NCI-H1694 (cell line): ENCODE results near the gene PLCB1.

Experiments used
- DNase-seq: peaks from one replicate; lab custom pipeline; 2025; lab: John Stamatoyannopoulos, UW

Gene PLCB1

DNA sequence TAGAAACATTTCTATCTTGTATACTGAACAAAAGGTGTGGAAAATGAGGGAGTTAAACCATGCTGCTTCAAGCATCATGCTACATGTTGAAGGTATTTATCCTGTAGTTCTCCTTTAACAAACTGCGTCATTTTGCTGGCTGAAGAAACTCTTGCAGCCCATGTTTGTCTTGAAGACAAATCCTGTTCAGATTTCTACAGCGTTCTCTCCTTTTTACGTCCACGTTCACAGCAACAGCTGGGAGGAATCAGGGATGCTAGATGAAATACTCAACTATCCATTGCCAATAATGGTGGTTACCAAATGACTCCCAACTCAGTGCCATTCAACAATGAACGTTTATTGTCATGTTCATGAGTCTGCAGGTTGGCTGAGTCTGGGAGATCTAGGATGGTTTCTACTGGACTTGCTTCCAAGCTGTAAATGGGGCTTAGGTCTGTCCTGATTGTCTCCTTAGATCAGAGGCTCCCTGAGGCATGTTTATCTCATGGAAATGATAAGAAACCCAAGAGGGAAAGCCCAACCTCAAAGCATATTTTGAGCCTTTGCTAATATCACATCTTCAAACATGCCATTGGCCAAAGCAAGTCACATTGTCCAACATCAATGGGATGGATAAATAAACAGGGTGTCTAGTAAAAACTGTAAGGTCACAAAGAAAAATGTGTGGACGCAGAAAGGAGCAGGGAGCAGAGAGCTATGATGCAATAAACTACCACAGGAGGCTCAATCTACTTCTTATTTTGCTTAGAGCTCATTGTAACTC, 2.7 kb upstream of the PLCB1 start:
- DNase-seq: no peak

DNA sequence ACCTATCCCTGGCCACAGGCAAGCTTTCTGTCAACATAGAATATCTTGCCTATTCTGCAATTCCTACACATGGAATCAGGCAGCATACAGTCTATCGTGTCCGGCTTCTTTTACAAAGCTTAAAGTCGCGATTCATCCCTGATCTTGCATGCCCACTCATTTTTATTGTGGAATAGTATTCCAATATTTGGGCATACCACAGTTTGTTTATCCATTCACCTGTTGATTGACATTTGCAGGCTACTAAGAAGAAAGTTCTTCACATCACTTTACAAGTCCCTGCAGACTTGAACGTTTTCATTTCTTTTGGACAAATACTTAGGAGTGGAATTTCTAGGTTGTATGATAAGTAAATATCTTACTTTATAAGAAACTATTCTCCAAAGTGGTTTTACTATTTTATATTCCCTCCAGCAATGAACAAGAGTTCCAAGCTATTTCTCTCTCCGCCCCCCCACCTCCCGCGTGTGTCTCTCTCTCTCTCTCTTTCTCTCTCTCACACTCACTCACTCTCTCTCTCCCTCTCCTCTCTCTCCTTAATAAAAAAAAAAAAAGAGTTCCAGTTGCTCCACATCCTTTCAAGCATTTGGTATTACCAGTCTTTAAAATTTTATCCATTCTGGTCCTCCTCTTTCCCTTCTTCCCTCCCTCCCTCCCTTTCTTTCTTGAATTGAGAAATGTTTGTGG, 1.1 kb upstream of the PLCB1 start:
- DNase-seq: no peak

DNA sequence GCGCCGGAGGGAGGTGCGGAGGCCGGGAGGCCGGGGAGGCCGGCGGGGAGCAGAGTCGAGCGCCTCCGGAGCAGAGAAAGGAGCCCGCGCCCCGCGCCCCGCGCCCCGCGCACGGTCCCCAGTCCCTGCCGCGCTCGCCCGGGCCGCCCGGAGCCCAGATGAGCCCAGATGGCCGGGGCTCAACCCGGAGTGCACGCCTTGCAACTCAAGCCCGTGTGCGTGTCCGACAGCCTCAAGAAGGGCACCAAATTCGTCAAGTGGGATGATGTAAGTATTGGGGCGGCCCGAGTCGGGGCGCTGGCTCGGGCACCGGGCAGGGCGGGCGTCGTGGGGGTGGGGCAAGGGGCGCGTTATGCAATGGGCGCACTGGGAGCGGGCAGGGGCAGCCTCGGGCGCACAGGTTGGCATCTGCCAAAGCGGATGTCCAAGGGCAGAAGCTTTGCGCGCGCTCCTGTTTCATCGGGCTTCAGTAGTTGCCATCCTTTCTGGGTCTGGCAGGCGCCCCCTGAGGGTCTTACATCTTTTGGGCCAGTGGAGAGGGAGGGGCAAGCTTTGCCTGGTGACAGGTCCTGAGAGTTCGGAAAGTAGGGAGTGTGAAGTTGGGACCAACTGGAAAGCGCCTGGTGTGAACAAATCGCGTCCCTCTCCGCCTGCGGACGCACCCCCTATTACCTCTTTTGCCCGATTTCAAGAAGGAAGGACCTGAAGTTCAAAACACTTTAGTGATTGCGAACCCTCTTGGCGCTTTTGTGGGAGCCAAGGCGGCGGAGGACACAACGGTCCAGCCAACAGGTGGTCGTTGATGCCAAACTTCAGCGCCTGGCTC, 631 bp downstream of the PLCB1 start:
- DNase-seq: no peak

DNA sequence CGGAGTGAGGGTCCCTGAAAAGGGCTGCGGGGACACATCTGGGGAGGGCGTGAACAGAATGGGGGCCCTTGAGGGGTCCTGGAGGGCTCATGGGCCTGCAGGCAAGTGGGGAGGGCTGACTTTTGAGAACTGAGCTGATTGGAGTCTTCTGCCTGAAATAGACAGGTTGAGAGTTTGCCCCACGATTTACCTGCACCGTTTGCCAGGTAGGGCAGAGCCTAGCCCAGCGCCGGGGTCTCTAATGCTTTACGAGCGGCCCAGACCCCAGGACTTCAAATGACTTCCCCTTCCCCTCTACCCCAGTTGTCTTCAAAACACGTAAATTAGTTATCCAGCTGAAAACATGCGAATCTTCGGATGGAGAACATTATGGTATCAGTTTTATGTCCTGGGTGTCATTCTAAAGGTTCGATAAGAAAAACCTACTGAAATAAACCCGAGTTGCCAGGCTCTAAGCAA, 1.3 kb downstream of the PLCB1 start:
- no peak for DNase-seq

DNA sequence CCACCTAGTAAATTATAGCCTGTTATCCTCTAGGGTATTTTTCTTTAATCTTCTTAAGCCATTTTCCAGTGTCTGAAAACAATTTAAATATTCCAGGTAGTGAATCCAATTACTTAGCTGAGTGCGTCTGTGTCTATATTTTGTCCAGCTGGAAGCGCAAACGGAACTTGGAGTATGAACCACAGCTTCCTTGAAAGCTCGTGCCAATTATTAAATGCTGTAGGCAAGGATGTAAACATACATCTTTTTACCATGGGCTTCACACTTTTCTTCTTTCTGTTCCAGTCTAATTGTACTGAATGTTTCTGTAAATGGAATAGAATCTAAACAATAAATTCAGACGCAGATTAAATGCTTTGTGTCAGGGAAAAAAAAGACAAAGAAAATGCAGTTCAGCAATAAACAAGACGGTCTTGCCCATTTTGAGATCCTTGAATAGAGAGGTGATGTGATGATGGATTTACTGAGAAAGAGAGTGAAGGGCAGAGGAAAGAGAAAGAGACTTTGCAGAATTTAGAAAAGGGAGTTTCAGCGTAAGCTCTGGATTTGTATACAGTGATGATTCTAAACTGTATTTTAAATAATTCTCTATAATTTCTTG, 1.9 kb downstream of the PLCB1 start:
- no peak for DNase-seq

DNA sequence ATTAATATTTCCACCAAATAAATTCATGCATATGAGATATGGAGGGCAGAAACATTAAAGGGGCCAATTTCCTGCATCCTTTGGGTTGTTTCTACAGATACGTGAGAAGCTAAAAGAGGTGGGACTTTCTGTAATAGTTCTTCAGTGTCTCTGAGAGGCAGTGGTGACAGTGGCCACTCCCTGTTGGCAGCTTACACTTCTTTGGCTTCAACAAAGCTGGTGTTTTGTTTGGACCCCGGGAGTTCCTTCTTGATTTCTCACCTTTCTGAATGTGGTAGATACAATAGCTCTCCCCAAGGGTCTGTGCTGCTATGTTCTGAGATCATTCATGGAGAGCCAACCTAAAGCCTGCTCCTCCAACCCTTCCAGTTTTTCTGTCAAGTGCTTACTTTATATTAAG, 7.8 kb downstream of the PLCB1 start:
- DNase-seq: no peak

DNA sequence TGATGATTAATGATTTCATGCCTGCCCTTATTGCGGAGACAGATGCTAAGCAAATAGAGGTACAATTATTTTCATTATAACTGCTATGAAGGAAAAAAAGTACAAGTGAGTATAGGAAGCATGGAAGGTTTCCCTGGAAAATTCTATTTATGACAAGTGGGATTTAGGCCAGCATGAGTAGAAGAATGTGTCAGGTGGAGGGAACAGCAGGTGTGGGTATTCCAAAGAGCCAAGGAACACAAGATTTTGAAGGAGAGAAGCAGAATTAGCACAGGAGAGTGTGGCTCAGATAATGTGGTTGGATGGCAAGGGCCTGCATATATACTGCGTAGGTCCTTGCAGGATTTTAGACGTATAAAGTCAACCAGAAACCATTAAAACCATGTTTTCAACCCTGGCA, 11.4 kb downstream of the PLCB1 start:
- no peak for DNase-seq

DNA sequence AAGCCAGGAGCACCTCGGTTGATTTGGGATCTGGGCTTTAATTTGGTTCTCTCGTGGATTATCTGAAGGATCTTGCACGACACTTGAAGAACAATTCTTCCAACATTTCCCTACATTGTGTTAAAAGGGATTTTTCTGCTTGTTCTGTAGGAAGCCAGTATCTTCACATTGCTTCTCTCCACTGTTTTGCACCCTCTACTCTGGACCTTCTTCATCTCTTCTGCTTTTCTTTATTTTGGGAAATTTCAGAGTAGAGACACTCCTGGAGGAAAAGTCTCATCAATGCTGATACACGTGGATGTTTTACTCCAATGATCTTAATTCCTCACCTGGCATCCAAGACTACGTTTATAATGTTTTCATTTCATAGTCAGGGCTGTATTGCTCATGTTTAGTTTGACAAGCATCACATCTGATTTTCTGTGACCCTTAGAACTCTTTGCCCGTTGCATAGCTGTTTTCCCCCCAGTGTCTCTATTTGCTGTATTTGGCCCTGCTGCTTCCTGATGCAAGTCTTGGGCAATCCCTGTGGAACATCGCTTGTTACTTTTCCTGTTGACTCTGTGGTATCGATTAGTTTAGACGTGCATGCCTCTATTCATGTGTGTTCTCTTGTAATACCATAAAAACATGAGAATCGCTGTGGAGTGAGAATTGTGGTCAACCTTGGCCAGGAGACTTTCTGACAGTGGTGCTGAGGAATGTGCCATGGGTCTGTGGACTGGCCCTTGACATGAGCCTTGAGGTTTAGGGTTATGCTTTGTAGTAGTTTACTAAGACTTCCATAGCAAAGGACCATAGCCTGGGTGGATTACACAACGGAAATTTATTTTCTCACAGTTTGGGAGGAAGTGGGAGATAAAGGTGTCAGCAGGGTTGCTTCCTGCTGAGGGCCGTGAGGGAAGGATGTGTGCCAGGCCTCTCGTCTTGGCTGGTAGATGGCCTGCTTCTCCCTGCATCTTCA, 12.5 kb downstream of the PLCB1 start:
- DNase-seq: no peak

DNA sequence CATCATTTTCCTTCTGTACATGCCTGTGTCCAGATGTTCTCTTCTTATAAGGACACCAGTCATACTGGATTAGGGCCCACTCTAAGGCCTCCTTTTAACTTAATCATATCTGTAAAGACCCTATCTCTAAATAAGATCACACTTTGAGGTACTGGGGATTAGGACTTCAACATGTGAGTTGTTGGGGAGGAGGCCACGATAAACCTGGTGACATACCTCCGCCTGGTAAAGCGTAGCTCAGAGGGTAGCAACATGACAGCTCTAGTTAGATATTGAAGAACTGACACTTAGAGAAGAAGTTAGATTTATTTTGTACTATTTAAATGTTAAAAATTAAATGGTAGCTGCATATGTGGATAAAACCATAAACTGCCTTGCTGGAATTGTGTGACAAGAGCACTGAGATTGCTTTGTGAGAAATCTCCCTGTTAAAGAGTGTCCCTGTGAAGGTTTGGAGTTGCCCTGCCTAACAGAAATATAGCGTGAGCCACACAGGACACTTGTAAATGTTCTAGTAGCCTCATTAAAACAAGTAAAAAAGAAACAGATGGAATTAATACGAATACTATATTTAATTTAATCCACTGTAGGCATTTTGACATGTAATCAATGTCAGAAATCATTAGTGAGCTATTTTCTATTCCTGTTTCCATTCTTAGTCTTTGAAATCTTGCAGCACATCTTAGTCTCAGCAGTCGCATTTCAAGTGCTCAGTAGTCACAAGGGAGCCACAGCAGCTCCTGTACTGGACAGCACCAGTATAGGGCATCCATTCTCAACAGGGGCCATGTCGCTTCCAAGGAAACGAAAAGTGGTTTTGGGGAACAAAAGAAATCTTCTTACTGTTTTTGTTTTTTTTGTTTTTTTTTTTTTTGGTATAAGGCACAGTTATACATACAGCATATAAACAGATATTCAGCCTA, 13.4 kb downstream of the PLCB1 start:
- no peak for DNase-seq

DNA sequence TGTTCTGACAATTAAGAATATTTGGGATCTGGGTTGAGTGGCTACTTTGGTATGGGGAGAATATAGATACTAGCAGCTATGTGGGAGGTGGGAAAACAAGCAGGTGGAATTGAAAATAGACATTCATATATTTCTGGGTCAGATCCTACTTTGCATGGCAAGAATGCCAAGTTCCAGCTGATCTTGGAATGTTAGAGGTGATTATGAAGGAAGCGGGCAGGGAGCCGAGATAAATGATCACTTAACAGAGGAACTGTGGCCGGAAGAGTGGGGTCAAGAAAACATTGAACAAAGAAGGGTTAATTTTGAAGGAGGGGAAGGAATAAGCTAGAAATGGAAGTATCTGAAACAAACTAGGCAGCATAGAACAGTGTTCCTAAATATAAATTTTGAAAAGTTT, 15.4 kb downstream of the PLCB1 start:
- DNase-seq: no peak

DNA sequence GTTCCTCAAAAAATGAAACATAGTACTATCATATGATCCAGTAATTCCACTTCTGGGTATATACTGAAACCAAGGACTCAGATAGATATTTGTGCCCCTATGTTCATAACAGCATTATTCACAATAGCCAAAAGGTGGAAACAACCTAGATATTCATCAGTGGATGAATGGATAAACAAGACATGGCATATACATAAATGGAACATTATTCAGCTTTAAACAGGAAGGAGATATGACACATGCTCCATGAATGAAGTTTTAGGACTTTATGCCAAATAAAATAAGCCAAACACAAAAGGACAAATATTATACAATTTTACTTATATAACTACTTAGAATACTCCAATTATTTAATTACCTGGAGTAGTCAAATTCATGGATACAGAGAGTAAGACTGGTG, 16.4 kb downstream of the PLCB1 start:
- DNase-seq: no peak

DNA sequence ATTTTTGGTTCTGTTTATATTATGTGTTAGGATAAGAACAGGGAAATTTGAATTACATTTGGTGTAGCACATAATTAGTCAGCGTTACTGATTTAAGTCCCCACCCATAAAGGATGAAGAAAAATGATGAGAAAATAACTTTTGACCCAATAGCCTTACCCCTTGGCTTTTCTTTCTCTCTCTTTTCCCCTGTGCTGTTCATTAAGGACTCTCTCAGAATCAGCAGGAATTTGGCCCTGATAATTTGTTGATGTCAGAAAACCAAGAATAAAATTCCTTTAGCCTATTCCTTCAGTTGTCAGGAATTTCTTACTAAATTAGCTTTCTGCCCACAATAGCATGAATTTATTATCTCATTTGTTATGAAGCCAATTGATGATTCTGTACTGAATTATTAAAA, 18.5 kb downstream of the PLCB1 start:
- DNase-seq: no peak

DNA sequence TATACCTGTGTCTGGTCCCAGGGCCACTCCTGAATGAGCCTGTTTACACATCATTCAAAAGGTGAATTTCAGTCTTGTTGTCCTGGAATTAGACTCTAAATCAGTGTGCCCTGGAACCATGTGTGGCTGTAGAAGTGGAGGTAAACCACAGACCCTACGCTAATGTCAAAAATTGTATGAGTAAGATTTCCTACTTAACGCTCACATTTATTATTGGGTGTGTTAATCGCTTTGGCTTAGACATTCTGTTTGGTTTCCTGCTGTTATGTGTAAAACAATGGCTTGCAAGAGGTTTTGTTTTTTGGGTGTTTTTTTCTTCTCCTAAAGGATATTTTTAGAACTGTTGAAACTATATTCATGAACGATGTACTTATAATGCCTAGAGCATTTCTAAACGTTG, 19.3 kb downstream of the PLCB1 start:
- no peak for DNase-seq

DNA sequence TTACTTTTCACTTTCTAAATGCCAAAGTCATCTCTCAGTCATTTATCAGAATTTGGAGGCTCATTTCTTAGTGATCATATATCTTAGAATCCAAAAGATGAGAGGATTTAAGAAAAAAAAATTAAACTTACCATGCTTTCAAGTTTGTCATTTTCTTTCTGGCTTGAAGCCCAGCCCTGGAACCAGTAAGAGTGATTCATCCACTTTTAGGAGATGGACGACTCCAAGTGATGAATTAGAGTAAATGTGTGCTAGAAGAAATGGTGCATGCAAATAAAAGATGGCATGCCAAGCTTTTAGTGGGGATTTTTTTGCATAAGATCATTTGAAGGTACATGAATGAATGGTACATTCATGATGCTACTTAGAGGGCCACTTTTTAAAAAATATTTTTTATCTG, 20.1 kb downstream of the PLCB1 start:
- DNase-seq: no peak

DNA sequence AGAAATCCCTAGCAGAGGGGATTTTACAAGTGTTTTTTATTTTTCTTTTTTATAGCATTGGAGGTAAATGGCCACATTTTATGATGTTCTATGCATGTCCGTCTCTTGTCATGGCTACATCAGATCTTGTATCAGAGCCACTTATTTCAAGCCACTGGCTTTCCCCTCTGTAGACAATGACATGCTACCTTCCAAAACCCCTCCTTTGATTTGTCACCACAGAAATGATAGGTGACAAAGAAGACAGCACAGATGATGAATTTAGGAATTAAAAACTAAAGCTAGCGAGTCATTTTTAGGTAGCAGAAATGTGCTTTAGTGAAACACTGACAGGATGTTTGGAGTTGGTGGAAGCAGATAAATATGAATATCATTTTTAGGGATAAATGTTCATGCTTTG, 20.8 kb downstream of the PLCB1 start:
- no peak for DNase-seq

DNA sequence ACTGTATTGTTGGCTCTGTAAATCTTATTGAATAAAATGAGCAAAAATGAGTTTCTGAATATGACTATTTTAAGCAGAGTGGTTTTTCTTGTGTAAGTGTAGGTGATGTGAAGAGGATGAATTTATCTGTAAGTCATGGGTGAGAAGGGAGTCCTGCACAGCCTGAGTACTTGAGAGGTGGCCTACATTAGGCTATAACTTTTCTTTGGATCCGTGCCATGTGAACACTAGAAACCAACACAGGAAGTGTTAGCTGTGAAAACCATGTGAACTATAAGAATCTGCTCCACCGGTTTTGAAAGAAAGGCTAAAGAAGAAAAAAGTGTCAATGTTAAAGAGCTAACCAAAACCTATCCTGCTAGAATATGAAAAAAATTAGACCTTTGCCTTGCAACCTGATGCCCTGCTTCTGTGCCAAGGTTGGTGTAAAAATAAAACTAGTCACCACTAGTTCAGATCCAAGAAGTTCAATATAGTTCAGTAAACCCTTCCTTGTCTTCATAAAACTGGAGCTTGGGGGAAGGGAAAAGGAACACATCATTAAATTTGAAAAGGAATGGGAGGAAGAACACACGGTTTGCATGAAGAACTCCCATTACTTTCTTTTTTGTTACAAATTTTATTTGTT, 21.3 kb downstream of the PLCB1 start:
- DNase-seq: no peak

DNA sequence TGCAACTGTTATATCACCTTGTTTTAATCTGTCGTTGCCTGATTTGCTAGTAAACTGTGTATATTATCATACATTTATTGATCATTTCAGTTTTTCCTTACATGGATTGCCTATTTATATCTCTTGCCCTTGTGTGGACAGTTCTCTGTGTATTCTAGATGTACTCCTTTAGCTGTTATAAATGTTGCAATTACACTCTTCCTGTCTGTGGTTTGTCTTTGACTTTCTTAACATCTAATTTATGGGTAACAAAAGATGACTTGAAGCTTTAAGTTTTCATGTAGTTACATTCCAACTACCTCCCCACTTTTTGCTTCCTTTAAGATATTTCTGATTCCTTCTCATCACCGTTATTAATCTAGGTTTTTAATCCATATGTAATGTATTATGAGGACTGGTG, 22.6 kb downstream of the PLCB1 start:
- no peak for DNase-seq

DNA sequence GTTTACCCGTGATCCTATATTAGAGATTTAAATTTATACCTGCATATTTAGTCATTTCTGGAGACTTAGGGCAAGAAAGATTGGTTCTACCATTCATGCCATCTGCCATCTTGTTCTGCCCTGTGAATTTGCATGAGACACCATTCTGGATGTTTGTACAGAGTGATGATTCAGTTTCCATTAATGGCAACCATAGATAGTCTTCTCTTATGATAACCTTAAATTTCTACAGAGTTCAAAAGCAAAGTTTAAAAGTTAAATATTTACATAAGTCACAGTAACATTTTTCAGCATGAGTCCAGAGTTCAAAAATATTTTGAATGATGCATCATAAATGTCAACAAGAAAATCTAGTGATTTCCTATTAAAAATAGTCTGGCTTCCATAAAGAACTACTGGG, 23.2 kb downstream of the PLCB1 start:
- no peak for DNase-seq

DNA sequence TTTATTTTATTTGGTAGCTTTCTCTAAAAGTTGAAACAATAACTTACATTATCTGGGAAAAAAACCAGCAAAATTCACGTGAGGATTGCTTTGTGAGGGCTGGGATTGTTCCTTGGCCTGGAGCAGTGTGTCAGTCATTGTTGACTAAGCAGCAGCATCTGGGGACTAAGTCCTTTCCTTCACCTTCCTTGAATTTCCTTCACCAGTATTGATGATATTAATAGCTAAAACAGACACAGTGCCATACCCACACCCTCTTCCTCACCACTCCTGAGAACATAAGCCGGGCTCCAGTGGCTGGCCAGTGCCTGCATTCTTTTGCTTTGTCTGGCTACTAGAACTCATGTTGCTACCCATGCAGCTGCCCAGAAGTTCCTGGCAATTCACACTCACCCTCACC, 23.7 kb downstream of the PLCB1 start:
- DNase-seq: no peak
